Lower leg skin (tissue), 4 donors: ENCODE data around the gene SFXN1. TPM values are rescaled to one million over a fixed set of nuclear protein-coding genes. Genes with fewer than 3 reads are reported as not detected.

Source experiments
- DNase-seq, 2 donors: peaks; one replicate each; pipeline ENCODE4 v3.0.0-alpha.2; 2019; ENCODE audit warnings: low spot score in 2 of 2
- H3K4me3 ChIP-seq: fragments of 200-600 bp; sonication (generic); 2 replicates; pipeline ENCODE4 v1.5.1; 2017; ENCODE audit warnings: mild to moderate bottlenecking, low read depth; ENCODE audit not compliant: poor library complexity, severe bottlenecking
- POLR2A ChIP-seq, 2 donors: fragments of 450-650 bp; IDR thresholded peaks; one replicate each; pipeline ENCODE4 v1.6.1; 2016 to 2017; ENCODE audit warnings: antibody characterized with exemption in 2 of 2, mild to moderate bottlenecking in 1 of 2, moderate library complexity in 1 of 2
- WGBS, 2 donors: methylation state at CpG; one replicate each; pipeline ENCODE4 v1.1.5; 2018; 5-methylcytosine and 5-hydroxymethylcytosine counted together
- intact Hi-C: fragments of 100-400 bp; cut with DNase I; formaldehyde crosslinking; loops from one replicate; pipeline ENCODE4 v1.15.0; 2023; ENCODE audit warnings: low total_unique reads
- total RNA-seq, 4 donors: library from RNA; depleted of rRNA; stranded (reverse); fragments of >200 nt; gene quantifications; one replicate each; pipeline ENCODE4 v1.1.0, GENCODE V29; 2016
- TF ChIP-seq, protein P1 (sequence below), 3 donors: fragments of 450-650 bp; IDR thresholded peaks; one replicate each; pipeline ENCODE4 v1.5.1; 2016; ENCODE audit warnings: antibody characterized with exemption in 3 of 3, mild to moderate bottlenecking in 3 of 3, moderate library complexity in 2 of 3

The SFXN1 gene
- total RNA-seq, 4 donors from 2014 or later = 15.0 to 35.8 (median 16.6) TPM

DNA sequence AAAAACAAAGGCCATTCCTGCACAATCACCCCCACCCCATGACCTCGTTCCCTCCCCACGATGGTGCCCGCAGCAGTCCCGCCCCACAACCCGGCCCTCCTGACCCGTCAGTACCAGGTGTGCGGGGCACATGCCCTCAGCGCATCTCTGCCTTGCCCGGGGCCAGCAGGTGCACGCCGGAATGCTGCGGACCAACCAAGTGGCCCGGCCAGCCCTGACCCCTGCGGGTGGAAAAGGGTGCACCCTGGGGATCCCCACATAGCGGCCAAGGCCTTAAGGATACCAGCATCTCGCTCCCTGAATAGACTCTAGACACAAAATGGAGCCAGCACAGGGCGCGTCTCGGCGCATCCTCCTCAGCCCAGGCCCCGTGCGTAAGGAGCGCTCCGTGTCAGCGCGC lies 6.0 kb downstream of the SFXN1 start:
- WGBS, 2 donors = 98% methylated on average over 25 to 26 of the region's 26 CpGs
- intact Hi-C loops = no loop called here
- no peak for DNase-seq
- no peak overlapping the region for H3K4me3 ChIP-seq
- TF ChIP-seq POLR2A (IDR thresholded peaks at IDR 0.05) = no peak
- TF ChIP-seq, protein P1, sequence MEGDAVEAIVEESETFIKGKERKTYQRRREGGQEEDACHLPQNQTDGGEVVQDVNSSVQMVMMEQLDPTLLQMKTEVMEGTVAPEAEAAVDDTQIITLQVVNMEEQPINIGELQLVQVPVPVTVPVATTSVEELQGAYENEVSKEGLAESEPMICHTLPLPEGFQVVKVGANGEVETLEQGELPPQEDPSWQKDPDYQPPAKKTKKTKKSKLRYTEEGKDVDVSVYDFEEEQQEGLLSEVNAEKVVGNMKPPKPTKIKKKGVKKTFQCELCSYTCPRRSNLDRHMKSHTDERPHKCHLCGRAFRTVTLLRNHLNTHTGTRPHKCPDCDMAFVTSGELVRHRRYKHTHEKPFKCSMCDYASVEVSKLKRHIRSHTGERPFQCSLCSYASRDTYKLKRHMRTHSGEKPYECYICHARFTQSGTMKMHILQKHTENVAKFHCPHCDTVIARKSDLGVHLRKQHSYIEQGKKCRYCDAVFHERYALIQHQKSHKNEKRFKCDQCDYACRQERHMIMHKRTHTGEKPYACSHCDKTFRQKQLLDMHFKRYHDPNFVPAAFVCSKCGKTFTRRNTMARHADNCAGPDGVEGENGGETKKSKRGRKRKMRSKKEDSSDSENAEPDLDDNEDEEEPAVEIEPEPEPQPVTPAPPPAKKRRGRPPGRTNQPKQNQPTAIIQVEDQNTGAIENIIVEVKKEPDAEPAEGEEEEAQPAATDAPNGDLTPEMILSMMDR (IDR thresholded peaks at IDR 0.05) = no peak

DNA sequence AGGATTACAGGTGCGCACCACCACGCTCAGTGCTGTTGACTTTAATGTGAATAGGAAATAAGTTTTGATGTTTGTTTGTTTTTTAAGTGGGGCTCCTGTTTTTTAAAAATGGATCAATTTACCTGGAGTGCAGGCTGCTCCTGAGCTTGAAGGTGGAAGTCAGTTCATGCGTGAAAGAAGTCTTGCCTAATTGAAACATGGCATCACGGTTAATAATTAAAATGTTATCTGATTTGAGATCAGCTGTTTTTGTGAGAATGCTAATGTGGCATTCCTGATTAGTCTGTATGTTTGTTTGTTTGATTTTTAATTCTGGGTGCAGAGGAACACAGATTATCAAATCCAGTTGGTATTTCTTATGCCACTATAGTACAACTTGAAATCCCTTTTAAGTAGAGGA lies 6.5 kb downstream of the SFXN1 start:
- TF ChIP-seq, protein P1 (IDR thresholded peaks at IDR 0.05) = no peak
- no peak for TF ChIP-seq POLR2A (IDR thresholded peaks at IDR 0.05)
- intact Hi-C loops = no loop called here
- 82 to 86% methylated on average over 4 of the region's 4 CpGs for WGBS, 2 donors
- DNase-seq = no peak
- no peak overlapping the region for H3K4me3 ChIP-seq

DNA sequence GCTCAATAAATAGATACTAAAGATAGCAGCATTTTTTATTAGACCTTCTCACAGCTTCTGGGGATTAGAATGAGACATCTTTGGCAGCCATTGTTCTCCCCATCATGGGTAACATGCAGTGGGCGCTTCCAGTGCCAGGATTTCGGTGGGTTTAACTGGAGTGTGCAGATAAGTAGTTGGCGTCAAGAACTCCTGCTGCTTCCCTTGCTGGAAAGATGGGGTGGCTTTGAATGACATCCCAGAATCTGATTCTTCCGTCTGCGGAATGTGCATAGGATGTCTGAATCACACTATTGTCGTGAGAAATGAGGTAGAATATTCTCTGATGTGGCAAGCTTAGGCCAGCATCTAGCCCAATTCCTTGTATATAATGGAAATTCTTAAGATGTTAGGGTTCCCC lies 7.3 kb downstream of the SFXN1 start:
- no peak for DNase-seq
- WGBS, 2 donors = 94 to 96% methylated on average over 6 of the region's 6 CpGs

DNA sequence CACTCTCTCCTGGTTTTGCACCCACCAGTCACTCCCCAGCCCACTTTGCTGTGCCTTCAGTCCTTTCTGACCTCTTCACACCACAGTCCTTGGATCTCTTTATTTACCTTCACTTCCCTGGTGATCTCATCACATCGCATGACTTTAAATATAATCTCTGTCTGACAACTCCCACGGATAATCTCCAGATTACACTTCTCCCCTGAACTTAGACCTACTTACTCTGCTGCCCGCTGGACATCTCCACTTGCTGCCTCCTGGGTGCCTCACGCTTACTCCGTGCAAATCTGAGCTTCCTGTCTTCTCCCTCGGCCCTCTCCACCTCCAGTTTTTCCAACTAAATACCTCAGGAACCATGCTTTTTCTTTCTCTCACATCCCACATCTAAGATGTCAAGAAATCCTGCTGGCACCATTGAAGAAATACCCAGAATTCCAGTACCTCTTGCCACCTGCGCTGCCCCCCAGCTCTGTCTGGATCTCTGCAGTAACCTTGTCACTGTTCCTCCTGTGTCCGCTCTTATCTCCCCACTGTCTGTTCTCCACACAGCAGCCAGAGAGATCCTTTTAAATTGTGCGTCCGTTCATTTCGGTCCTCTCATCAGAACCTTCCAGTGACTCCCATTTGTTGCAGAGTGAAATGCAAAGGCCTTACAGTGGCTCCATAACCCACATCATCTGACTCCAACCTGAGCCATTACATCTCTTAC lies 9.3 kb downstream of the SFXN1 start:
- DNase-seq = no peak
- TF ChIP-seq, protein P1 (IDR thresholded peaks at IDR 0.05) = no peak
- TF ChIP-seq POLR2A (IDR thresholded peaks at IDR 0.05) = no peak
- 92 to 93% methylated on average over 11 of the region's 11 CpGs for WGBS, 2 donors
- intact Hi-C loops = no loop called here
- H3K4me3 ChIP-seq = no peak overlapping the region

More for the DNA sequence above, 7.3 kb downstream of the SFXN1 start:
- intact Hi-C loops = no loop called here
- H3K4me3 ChIP-seq = no peak overlapping the region
- no peak for TF ChIP-seq POLR2A (IDR thresholded peaks at IDR 0.05)
- TF ChIP-seq, protein P1 (IDR thresholded peaks at IDR 0.05) = no peak

DNA sequence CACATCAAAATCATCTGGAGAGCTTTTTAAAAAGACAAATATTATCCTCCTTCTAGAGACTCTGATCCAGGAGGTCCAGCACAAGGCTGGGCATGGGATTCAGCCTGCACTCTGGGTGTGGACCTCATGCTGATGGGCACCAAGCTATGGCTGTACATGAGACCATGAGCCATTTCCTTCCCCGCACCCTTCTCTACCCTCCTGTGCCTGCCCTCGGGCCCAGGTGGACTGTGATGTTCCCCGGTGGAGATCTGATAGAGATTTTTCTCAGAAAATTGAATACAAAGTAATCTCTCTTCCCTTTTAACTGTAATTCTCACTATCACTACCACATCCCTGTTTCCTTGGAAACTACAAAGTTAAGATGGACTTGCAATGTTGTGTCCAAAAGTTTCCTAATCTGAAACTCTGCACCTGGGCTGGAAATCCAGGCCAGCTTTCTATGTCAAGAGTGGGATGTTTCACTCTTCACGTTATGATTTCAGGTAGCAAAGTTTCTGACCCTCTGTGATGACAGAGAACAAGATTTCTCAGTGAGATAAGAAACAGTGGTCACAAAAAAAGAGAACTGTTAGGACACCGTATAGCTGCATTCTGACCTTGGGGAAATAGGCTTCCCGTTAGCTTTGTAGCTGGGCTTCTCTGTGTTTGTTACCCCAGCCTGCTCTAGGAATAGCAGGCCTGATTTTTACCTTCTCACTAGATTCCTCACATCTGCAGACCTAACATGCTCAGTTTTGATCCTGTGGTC lies 11.5 kb downstream of the SFXN1 start:
- WGBS, 2 donors = 86 to 90% methylated on average over 6 of the region's 6 CpGs
- no peak for TF ChIP-seq POLR2A (IDR thresholded peaks at IDR 0.05)
- TF ChIP-seq, protein P1 (IDR thresholded peaks at IDR 0.05) = no peak

More for the DNA sequence above, 11.5 kb downstream of the SFXN1 start:
- intact Hi-C loops = no loop called here
- no peak overlapping the region for H3K4me3 ChIP-seq
- DNase-seq = no peak
